Measurements from ENCODE around the gene FZD8.
A peak's percentile ranks its signal among the peaks of the same experiment; 100 is the strongest.

Gene FZD8

GRCh38 chr10:35638101-35638500, 4.0 kb downstream of the FZD8 start:
- ChIA-PET CTCF (interaction anchor here (0.6 to 1.0 kb wide), 4 partner anchors 25 to 1427 kb away, joined by 3 to 4 read pairs (median 4); no protein-coding TSS in a partner anchor), POLR2A (ENCODE audit: low non-redundant PET) (no interaction called here)
- TF ChIP-seq, protein P1, sequence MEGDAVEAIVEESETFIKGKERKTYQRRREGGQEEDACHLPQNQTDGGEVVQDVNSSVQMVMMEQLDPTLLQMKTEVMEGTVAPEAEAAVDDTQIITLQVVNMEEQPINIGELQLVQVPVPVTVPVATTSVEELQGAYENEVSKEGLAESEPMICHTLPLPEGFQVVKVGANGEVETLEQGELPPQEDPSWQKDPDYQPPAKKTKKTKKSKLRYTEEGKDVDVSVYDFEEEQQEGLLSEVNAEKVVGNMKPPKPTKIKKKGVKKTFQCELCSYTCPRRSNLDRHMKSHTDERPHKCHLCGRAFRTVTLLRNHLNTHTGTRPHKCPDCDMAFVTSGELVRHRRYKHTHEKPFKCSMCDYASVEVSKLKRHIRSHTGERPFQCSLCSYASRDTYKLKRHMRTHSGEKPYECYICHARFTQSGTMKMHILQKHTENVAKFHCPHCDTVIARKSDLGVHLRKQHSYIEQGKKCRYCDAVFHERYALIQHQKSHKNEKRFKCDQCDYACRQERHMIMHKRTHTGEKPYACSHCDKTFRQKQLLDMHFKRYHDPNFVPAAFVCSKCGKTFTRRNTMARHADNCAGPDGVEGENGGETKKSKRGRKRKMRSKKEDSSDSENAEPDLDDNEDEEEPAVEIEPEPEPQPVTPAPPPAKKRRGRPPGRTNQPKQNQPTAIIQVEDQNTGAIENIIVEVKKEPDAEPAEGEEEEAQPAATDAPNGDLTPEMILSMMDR (conservative IDR thresholded peaks at IDR 0.05; ENCODE audit: low read depth) = no peak
- H3K27ac ChIP-seq = no peak overlapping the region
- DNase-seq (ENCODE audit: low spot score) = no peak

DNA sequence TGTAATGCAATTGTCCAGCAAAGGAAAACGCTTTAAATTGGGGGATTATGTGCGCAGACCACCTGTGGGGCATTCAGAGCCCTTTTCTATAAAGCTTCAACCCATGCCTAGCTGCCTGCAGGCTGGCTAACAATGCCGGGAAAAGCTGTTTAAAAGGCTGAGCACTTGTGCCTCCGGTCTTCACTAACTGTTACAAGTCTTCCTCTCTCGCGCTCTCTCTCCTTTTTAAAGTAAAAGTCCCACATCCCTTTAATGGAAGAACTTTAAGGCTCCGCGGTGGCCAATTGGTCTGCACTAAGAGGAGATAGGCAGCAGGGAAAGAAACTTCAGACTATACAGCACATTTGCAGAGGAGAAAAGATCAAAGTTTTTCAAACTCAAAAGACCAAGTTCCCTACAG, 4.6 kb downstream of the FZD8 start:
- no peak for DNase-seq (ENCODE audit: low spot score)
- TF ChIP-seq, protein P1 (conservative IDR thresholded peaks at IDR 0.05; ENCODE audit: low read depth) = no peak
- CTCF ChIA-PET = interaction anchor here (0.5 to 1.0 kb wide), 4 partner anchors 24 to 1195 kb away, joined by 3 to 4 read pairs (median 4); no protein-coding TSS in a partner anchor
- no peak overlapping the region for H3K27ac ChIP-seq
- POLR2A ChIA-PET (ENCODE audit: low non-redundant PET) = no interaction called here

- H3K27ac ChIP-seq = no peak overlapping the region
- TF ChIP-seq, protein P1 (conservative IDR thresholded peaks at IDR 0.05; ENCODE audit: low read depth) = no peak
- CTCF ChIA-PET = interaction anchor here (0.5 to 1.4 kb wide), 4 partner anchors 280 to 1142 kb away, joined by 3 to 4 read pairs (median 4); no protein-coding TSS in a partner anchor
- DNase-seq (ENCODE audit: low spot score) = no peak
- POLR2A ChIA-PET (ENCODE audit: low non-redundant PET) = no interaction called here
Observed at GRCh38 chr10:35636956-35637355, 5.1 kb downstream of the FZD8 start.

DNA sequence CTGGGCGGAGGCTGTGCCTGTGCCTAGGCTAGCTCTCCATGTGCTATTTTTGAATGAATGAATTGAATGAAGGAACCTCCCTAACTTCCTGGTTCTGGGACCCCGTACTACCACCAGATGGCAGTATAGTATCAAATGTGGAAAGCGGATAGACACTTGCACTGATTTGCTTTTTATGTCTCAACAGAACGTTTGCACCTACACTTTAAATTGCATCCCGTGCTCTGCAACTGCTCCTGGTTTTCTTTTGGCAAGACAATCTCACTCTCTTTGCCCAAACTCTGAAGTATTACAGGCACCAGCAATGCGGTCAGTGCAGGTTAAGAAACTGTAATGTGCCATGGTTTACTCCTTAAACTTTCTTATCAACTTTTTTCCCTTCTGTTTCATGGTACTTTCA, 6.5 kb downstream of the FZD8 start:
- CTCF ChIA-PET = interaction anchor here (0.6 to 1.4 kb wide), 13 partner anchors 12 to 1250 kb away, joined by 3 to 8 read pairs (median 3); no protein-coding TSS in a partner anchor
- TF ChIP-seq, protein P1 (conservative IDR thresholded peaks at IDR 0.05; ENCODE audit: low read depth) = peak; percentile 87
- H3K27ac ChIP-seq = no peak overlapping the region
- DNase-seq (ENCODE audit: low spot score) = peak; percentile 44
- POLR2A ChIA-PET (ENCODE audit: low non-redundant PET) = no interaction called here

GRCh38 chr10:35633006-35633980, 8.8 kb downstream of the FZD8 start:
- no peak overlapping the region for H3K27ac ChIP-seq
- DNase-seq (ENCODE audit: low spot score) = no peak
- POLR2A ChIA-PET (ENCODE audit: low non-redundant PET) = no interaction called here
- CTCF ChIA-PET = interaction anchor here (0.6 to 1.4 kb wide), 7 partner anchors 20 to 1146 kb away, joined by 3 to 5 read pairs (median 5); no protein-coding TSS in a partner anchor
- TF ChIP-seq, protein P1 (conservative IDR thresholded peaks at IDR 0.05; ENCODE audit: low read depth) = no peak

DNA sequence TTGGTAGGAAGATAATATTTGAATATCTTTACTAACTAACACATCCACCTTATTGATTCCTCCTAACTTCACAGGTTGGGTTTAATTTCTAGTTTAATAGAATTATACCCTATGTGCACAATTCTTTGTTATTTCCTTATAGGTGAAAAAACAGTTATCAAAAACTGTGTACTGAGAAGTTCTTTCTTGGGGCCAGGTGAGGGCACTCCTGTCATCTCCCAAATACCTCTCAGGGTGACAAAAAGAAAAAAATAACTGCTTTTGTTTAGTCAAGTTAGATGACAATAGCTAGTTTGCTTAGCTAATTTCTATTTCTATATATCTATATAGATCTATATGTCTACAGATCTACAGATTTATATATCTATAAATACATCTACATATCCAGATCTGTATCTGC, 10.1 kb downstream of the FZD8 start:
- no peak overlapping the region for H3K27ac ChIP-seq
- TF ChIP-seq, protein P1 (conservative IDR thresholded peaks at IDR 0.05; ENCODE audit: low read depth) = no peak
- ChIA-PET POLR2A (ENCODE audit: low non-redundant PET) (no interaction called here), CTCF (interaction anchor here (0.9 to 1.3 kb wide), 2 partner anchors 466 to 1147 kb away, joined by 3 to 5 read pairs; no protein-coding TSS in a partner anchor)
- no peak for DNase-seq (ENCODE audit: low spot score)

Data from RWPE1 (cell line).